T-helper 2 cell (primary cell): ENCODE data around the gene SYNGAP1.
"Not testable (repeated sequence)": the region's sequence is repeated elsewhere in the genome, so short reads cannot be mapped to it uniquely, and the experiment has no call there.

Experiments
- DNase-seq, 5 experiments: peaks; one replicate each; pipeline versions ENCODE4 v3.0.0 to v3.0.0-alpha.2; 2012 to 2022
- total RNA-seq, 2 donors: gene quantifications; one replicate each; lab custom pipeline; 2026; lab: John Stamatoyannopoulos, UW

Gene SYNGAP1
- total RNA-seq = 31.4 to 39.3 reads per million in 2 donors

DNA sequence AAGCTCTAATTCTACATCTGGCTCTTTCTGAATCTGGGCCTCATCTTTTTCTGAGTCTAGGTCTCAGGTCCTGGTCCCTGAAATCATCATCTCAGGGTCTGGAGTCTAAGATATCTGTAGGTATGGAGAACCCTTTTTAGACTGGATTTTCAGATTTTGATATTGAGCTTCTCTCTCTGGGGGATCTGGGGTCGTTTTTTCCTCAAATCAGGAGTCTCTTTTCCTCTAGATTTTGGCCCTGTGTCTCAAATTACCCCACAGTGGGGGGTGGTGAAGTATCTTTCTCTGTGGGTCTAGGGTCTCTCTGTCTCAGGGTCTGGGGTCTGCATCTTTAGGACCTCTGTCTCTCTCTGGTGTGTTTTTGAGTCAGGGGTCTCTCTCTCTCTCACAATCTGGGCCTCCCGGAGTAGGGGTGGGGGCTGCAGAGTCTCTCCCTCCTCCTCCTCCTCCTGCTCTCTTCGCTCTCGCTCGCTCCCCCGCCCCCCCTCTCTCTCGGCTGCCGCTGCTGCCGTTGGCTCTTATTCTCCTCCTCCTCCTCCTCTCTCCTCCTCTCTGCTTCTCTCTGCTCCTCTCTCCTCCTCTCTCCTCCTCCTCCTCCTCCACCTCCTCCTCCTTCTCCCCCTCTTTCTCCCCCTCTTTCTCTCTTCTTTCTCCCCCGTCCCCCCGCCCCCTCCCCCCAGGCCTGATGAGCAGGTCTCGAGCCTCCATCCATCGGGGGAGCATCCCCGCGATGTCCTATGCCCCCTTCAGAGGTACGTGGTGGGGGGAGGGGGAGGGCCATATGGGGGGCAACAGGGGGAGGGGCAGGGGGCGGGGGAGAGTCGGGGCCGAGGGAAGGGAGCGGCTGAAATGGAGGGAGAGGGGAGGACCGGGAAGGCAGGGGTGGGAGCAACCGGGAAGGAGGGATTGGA is at the start of gene SYNGAP1:
Gene SYNGAP1 (plus strand): TSS at position 486 of the 911 bp plus-strand sequence. CDS start 200 bp downstream, at position 686.
- peak in 1 of 5 experiments; percentile 77 for DNase-seq

DNA sequence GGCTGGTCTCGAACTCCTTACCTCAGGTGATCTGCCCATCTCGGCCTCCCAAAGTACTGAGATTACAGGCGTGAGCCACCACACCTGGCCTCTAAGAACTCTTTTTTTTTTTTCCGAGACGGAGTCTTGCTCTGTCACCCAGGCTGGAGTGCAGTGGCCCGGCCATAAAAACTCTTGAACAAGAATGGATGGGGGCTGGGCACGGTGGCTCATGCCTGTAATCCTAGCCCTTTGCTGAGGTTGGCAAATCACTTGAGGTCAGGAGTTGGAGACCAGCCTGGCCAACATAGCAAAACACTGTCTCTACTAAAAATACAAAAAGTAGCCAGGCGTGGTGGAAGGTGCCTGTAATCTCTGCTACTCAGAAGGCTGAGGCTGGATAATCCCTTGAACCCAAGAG is 48.0 kb upstream of the SYNGAP1 start:
- not testable (repeated sequence) for DNase-seq

DNA sequence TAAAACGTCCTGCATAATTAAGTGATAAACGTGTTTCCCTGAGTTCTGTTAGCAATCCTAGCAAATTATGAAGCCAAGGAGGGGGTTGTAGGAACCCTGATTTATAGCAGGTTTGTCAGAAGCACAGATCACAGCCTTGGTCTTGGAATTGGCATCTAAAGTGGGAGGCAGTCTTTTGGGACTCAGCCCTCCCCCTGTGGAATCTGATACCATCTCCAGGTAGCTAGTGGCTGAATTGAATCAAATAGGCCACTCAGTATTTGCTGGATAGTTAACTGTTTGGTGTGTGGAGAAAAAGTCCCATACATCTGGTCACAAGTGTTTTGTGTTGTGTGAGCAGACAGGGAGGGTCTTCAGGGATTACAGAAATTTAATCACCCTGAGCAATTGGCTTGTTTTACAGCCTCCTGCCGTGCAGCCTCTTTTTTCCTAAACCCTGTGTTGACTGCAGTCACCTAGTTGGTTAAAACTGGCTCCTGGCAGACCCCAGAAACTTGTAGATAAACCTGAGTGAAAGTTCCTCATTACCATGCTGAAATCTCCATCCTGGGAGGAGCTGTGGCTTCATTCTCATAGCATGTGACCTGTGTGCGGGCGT is 47.2 kb upstream of the SYNGAP1 start:
- DNase-seq = no peak

DNA sequence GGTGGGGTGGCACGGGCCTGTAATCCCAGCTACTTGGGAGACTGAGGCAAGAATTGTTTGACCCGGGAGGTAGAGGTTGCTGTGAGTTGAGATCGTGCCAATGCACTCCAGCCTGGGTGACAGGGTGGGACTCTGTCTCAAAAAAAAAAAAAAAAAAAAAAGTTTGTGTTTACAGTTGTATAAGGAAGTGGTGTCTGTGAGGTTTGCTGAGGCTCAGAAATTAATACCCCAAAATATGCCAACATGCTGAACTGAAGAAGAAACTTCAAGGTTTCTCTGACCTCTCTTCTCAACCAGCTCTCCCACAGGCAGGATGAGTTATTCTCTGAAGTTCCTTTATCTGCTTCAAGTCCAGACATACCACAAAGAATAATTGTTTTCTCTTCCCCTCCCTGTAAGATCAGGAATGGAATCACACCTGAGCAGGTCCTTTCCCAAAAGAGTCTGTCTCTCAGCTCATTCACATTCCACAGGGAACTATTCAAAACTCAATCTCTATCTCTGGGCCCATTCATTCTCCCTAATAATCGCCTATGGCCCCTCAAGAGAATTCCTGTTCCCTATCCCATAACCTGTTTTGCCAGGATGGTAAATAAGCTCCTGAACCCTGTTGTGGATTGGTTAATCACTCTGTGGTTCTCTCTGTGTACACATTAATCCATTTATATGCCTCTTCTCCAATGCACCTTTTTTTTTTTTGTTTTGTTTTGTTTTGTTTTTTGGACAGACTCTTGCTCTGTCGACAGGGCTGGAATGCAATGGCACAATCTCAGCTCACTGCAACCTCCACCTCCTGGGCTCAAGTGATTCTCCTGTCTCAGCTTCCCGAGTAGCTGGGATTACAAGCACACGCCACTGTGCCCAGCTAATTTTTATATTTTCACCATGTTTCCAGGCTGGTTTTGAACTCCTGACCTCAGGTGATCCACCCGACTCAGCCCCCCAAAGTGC is 45.6 kb upstream of the SYNGAP1 start:
- DNase-seq = peak in 2 of 5 experiments; percentile 2 to 29

DNA sequence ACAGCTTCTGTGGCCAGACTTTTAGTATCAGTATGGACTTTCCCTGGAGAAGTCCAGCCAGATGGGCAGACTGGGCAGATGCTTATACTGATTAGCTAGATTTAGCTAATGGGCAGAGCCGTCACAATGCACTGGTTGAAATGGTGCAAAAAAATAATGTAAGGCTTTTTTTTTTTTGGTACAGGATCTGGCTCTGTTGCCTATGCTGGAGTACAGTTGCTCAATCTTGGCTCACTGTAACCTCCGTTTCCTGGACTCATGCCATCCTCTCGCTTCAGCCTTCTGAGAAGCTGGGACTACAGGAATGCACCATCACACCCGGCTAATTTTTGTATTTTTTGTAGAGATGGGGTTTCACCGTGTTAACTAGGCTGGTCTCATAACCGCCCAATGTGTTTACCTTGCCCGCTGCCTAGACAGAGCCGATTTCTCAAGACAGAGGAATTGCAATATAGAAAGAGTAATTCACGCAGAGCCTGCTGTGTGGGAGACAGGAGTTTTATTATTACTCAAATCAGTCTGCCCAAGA is 44.7 kb upstream of the SYNGAP1 start:
- no peak for DNase-seq

DNA sequence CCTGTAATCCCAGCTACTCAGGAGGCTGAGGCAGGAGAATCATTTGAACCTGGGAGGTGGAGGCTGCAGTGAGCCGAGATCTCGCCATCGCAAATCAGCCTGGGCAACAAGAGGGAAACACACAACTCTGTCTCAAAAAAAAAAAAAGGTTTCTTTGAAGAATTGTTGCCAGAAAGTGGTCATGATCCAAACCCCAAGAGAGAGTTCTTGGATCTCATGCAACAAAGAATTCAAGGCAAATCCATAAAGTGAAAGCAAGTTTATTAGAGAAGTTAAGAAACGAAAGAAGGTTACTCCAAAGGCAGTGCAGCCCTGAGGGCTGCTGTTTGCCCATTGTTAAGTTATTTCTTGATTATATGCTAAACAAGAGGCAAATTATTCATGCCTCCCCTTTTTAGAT is 42.7 kb upstream of the SYNGAP1 start:
- no peak for DNase-seq

DNA sequence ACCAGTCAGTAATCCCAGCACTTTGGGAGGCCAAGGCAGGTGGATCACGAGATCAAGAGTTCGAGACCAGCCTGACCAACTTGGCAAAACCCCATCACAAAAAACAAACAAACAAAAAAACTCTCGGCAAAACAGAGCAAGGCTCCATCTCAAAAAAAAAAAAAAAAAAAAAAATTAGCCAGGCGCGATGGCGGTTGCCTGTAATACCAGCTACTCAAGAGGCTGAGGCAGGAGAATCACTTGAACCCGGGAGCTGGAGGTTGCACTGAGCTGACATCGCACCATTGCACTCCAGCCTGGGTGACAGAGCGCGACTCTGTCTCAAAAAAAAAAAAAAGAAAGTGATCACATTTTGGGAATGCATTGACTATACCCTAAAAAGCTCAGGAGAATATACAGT is 40.7 kb upstream of the SYNGAP1 start:
- not testable (repeated sequence) for DNase-seq

DNA sequence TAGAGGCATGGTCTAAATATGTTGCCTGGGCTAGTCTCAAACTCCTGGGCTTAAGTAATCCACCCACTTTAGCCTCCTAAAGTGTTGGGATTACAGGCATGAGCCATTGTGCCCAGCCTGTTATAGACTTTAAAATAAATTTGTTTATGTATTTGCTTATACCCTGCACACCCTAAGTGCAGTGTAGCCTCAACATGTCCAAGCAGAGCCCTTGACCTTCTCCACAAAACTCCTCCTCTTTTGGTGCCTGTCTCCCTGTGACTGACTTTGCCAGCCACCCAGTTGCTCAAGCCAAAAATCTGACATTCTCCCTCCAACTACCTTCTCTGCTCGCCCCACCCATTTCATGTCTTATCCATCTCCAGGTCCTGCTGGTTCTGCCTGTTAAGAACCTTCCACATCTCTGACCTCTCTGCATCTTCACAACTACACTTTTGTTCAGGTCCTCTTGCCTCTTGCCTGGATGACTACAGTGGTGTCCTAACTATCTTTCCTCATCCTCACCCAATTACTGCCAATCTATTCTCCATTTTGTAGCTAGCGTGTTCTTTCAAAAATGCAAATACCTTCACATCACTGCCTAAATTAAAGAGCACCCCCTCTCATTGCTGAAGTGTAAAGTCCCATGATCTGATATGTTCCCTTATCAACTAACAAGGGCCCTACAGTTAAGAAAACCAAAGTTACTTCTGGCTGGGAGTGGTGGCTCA is 39.4 kb upstream of the SYNGAP1 start:
- no peak for DNase-seq

DNA sequence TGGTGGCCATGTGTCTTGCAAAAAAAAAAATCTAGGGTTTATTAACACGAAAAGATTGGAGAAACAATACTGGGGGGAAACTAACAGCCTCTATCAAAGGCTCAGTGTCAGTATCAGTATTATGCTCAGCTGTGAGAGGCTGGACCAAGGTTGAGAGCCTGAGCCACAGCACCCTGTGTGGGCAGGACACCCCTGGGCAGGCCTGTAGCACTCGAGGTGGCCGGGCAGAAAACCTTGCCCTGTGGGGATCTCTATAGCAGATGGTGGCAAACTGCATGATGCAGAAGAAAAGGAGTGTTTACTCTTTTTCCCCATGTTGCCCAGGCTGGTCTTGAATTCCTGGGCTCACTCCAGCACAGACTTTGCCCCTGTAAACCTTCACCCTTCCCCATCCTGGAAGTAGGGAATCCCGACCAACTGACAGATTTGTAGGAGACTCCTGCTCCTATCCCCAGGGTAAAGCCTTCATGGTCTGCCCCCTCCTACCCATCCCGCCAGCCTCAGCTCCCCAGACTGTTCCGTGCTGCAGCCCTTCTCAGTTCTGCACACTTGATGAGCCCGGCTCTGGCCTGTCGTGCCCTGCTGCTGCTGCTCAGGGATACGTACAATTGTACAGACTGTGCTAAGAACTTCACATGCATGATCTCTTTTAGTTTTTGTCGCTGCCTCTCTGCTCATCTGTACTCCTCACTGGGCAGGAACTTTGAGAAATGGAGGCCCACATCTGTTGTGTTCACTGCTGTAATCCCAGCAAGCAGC is 36.3 kb upstream of the SYNGAP1 start:
- DNase-seq = no peak

DNA sequence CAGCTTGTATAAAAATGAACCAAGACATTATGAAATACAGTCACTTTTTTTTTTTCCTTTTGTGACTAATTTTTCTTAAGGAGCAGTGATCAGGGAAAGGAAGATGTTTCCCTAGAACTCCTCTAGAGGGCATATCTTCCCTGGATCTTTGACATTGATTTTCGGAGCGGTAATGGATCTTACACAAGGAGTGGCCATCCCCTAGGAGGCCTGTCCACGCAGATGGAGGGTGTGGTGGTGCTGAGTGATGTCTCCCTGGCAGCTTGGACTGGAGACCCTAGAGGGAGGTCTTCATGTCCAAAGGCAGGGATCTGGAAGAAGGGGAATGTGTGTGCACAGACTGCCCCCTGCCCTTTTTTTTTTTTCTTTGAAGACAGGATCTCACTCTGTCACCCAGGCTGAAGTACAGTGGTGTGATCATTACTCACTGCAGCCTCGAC is 35.3 kb upstream of the SYNGAP1 start:
- DNase-seq = no peak

DNA sequence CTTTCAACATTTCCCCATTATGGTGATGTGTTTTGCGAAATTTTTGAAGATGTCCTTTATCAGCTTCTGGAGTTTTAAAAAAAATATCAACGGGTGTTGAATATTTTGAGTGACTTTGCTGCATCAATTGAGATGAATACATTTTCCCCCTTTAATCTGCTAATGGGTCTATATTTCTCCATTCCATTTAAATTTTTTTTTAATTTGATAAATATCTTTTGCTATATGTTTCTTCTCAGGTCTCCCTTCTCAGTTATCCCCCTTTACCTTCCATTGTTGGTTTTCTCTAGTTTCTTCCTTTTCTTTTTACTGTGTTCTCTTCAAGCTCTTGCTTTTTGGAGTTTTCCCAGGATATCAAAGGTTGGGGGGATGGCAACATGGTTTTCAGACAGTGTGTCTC is 29.7 kb upstream of the SYNGAP1 start:
- DNase-seq = no peak

DNA sequence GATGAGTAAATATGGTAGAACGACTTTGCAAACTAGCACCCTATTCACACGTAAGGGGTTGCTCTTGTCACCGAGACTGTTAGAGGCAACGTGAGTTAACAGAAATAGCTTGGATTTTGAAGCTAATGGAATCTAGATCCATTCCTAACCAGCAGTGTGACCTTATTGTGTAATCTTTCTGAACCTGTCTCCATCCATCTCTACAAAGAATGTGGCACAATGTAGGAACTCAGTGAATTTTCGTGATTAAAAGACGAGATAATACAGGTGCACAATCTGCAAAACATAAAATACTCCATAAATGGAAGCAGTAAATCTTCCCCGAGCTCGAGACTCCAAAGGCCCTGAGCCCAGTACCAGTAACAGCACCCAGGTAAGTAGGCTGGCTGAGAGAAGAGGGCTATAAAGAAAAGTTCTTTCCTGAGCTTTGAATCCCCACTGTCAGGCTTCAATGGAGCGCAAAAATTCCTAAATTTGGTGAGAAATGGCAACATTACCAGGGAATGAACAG is 29.0 kb upstream of the SYNGAP1 start:
- no peak for DNase-seq

DNA sequence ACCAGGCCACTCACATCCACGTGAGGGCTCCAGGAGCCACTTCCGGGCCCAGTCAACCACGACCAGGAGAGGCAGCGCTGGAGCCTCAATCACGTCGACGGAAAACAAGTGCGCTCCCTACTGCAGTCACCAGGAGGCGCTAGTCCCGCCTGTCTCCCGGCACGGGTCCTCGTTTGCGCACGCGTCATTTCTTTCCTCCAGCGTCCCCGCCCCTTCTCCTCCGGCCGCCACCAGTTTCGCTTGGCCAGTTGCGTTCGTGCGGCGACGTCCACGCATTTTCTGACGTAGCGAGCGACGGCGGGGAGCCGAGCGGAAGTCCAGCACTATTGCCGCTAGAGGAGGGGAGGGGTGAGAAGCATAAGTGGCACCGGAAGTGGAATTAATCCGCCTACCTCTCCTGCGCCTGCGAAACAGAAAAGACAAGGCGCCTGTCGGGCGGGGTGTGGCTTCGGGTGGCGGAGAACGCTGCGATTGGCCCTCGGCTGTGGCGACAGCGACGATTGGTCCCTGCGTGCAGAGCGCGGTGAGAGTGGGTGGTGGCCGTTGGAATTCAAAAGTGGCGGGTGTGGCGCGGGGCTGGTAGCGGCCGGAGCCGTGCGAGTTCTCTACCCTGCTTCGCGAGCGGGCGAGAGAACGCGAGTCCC is 28.5 kb upstream of the SYNGAP1 start, which contains the start of gene KIFC1:
Gene KIFC1 (plus strand): TSS at position 546 of the 644 bp plus-strand sequence. CDS start 163 bp downstream, outside the sequence.
- DNase-seq = peak; percentile 97 to 100 (median 99)

DNA sequence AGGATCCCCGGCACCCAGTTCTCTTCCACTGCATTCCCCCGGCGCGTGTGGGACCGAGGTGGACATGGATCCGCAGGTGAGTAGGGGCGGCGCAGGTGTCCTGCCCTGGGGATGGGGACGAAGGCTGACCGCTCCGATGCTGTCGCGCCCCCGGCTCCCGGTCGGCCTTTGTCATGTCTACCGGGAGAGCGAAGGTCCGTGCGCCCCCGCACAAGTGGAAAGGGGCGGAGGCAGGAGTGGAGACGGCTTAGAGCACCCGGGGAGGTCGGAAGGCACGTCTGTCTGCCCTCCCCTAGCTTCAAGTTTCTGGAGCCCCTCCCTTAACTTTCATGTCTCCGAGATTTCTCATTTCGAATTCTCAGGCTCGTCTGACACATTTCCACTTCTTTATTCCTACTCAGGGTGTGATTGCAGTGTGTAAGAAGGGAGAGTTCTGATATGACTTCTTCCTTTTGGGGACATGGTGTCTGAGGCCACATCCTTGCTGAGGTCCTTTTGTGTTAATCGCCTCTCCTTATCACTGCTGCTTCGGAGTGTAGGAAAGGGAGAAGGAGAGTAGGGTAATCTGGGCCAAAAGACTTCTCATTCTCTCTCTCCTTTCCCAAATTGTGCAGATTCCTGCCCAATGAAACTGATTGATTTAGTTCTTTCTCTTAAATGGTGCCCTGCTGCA is 27.8 kb upstream of the SYNGAP1 start:
- peak in 2 of 5 experiments; percentile 38 to 45 for DNase-seq

DNA sequence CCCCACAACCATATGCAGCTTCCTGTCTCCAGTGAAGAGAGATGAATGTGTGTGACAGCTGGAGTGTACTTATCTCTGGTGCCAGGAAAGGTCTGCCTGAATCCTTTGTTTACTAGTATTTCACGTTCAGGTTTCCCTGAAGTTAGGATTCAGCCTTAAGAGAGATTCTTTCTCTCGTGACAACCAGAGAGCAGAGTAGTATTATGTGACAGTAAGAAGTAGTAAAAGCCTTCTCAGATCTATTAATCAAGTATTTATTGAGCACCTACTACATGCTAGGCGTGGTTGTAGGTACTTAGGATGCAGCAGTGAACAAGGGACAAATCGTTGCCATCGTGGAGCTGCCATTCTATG is 27.3 kb upstream of the SYNGAP1 start:
- peak in 1 of 5 experiments; percentile 52 for DNase-seq

DNA sequence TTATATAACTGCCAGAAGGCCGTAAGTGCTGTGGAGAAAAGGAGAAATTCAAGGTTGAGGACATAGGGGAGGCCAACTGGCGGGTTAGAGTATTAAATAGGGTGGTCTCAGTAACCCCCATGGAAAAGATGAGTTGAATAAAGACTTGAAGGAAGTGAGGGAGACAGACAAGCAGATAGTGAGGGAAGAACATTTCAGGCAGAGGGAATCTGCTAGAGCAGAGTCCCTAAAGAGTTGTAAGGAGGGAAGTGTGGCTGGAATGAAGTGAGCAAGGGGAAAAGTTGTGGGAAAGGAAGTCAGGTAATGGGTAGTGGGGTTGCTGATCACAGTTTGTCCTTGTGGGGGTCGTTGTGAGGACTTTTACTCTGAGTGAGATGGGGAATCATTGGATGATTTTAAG is 26.9 kb upstream of the SYNGAP1 start:
- DNase-seq = no peak

DNA sequence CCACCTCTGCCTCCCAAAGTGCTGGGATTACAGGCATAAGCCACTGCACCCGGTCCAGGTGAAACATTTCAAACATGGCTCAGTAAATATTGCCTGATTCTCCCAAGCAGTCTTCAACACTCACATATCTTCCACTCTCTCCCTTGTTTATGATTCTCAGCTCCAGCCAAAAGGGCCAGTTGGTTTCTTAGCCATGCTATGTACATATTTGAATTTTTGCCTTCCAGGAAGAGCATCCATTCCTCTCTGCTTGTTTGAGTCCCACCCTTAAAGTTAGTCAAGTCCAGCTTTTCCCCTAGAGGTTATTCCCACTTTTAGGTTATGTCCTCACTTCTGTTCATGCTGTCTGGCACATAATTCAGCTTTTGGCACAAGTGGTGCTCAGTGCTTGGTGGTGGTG is 22.3 kb upstream of the SYNGAP1 start:
- DNase-seq = no peak

DNA sequence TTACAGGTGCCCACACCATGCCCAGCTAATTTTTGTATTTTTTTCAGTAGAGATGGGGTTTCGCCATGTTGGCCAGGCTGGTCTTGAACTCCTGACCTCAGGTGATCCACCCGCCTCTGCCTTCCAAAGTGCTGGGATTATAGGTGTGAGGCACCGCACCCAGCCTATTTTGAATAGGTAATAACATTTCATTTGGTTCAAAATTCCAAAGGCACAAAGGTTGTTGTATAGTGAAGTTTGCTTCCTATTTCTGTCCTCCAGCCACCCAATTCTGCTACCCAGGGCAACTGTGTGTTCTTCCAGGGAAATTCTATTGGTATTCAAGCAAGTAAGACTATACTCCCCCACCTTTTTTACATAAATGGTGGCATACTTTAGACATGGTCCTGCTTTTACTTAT is 21.3 kb upstream of the SYNGAP1 start:
- DNase-seq = not testable (repeated sequence)

DNA sequence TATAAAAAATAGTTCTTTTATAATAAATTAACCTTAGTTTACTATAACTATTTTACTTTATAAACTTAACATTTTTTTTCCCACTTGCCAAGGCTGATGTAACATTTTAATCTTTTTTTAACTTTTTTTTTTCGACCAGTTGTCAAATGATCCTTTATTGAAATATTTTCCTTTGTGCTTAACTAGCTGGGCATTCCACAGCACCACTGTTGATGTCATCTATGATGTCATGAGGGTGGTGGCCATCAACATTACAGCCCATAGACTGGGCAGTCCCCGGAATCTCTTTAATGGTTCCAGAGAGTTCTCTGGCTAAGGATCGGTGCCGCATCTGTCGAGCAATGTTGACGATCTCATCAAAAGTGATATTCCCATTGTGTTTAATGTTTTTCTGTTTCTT is 20.0 kb upstream of the SYNGAP1 start:
- not testable (repeated sequence) for DNase-seq

DNA sequence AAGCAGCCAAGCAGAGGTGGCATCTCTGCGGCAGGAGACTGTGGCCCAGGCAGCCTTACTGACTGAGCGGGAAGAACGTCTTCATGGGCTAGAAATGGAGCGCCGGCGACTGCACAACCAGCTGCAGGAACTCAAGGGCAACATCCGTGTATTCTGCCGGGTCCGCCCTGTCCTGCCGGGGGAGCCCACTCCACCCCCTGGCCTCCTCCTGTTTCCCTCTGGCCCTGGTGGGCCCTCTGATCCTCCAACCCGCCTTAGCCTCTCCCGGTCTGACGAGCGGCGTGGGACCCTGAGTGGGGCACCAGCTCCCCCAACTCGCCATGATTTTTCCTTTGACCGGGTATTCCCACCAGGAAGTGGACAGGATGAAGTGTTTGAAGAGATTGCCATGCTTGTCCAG is 15.0 kb upstream of the SYNGAP1 start:
- no peak for DNase-seq
